Gastrocnemius medialis (tissue), 4 donors: ENCODE results near the gene ARTN.
A peak's percentile ranks its signal among the peaks of the same experiment; 100 is the strongest.

Experiments
- CTCF ChIP-seq, 5 experiments: fragments of 450-650 bp in 3 of 5; fragments of 200-600 bp in 2 of 5; sonication (generic) in 2 of 5; IDR thresholded peaks in 4 of 5; conservative IDR thresholded peaks in 1 of 5; 1 replicate in 4 of 5; 2 replicates in 1 of 5; pipeline ENCODE4 v1.5.1; 2016 to 2019; ENCODE audit warnings: antibody characterized with exemption in 5 of 5, mild to moderate bottlenecking in 3 of 5, moderate library complexity in 3 of 5
- POLR2A ChIP-seq, 2 donors: fragments of 450-650 bp; IDR thresholded peaks; one replicate each; pipeline ENCODE4 v1.6.1; 2017; ENCODE audit warnings: antibody characterized with exemption in 2 of 2, mild to moderate bottlenecking in 2 of 2, moderate library complexity in 2 of 2

- TF ChIP-seq CTCF (IDR thresholded peaks at IDR 0.05 in 4 of 5, conservative IDR thresholded peaks at IDR 0.05 in 1 of 5) (peak; percentile 17 to 60 (median 37)), POLR2A (IDR thresholded peaks at IDR 0.05) (peak; percentile 95 to 98)
Observed at GRCh38 chr1:43974443-43975248, 41.0 kb downstream of the ARTN start, which contains the start of gene ATP6V0B.
